HepG2 (cell line): ENCODE results near the gene TLR6. TPM values are rescaled to one million over a fixed set of nuclear protein-coding genes. Genes with fewer than 3 reads are reported as not detected.

ENCODE experiments used
- DPF2 ChIP-seq: sonication (generic); formaldehyde crosslinking; IDR thresholded peaks from 2 replicates; pipeline ENCODE4 v1.4.0; 2020; ENCODE audit warnings: mild to moderate bottlenecking, low read depth, missing genetic modification reagents, borderline replicate concordance
- EP300 ChIP-seq, 3 experiments: sonication (generic) in 1 of 3; formaldehyde crosslinking in 1 of 3; IDR thresholded peaks; 2 replicates each; pipeline versions ENCODE4 v1.5.1 to v1.6.1; 2011 to 2020; ENCODE audit warnings: low read depth in 2 of 3, low read length in 2 of 3, borderline replicate concordance in 1 of 3, improper control_type of control experiment in 1 of 3, mild to moderate bottlenecking in 1 of 3, missing genetic modification reagents in 1 of 3, moderate library complexity in 1 of 3
- FOXA1 ChIP-seq, 2 experiments: fragments of 450-650 bp in 1 of 2; sonication (generic) in 1 of 2; formaldehyde crosslinking in 1 of 2; IDR thresholded peaks; 2 replicates each; pipeline versions ENCODE4 v1.4.0 to v1.6.1; 2016 to 2020; ENCODE audit warnings: missing genetic modification reagents in 1 of 2
- FOXC1 ChIP-seq: sonication (generic); formaldehyde crosslinking; IDR thresholded peaks from 2 replicates; pipeline ENCODE4 v1.8.0; 2022; ENCODE audit warnings: mild to moderate bottlenecking, missing genetic modification reagents, borderline replicate concordance
- FOXJ3 ChIP-seq: sonication (generic); formaldehyde crosslinking; IDR thresholded peaks from 2 replicates; pipeline ENCODE4 v1.4.0; 2020; ENCODE audit warnings: missing genetic modification reagents, mild to moderate bottlenecking, borderline replicate concordance
- GATAD2A ChIP-seq: IDR thresholded peaks from 2 replicates; pipeline ENCODE4 v1.6.1; 2016
- HNF1A ChIP-seq, 2 experiments: sonication (generic) in 1 of 2; formaldehyde crosslinking in 1 of 2; IDR thresholded peaks; 2 replicates each; pipeline versions ENCODE4 v1.4.0 to v1.6.1; 2016 to 2020; ENCODE audit warnings: borderline replicate concordance in 1 of 2, low read depth in 1 of 2, mild to moderate bottlenecking in 1 of 2, missing genetic modification reagents in 1 of 2
- MTF2 ChIP-seq: sonication (generic); formaldehyde crosslinking; IDR thresholded peaks from 2 replicates; pipeline ENCODE4 v1.5.0; 2020; ENCODE audit warnings: missing genetic modification reagents, borderline replicate concordance
- NFRKB ChIP-seq: fragments of 450-650 bp; IDR thresholded peaks from 2 replicates; pipeline ENCODE4 v1.6.1; 2017
- SKI ChIP-seq: fragments of 450-650 bp; IDR thresholded peaks from one replicate; pipeline ENCODE4 v1.6.1; 2018; ENCODE audit warnings: mild to moderate bottlenecking; ENCODE audit not compliant: partially characterized antibody
- SKIL ChIP-seq: sonication (generic); formaldehyde crosslinking; IDR thresholded peaks from 2 replicates; pipeline ENCODE4 v1.8.0; 2022; ENCODE audit warnings: missing genetic modification reagents, mild to moderate bottlenecking, moderate library complexity, borderline replicate concordance
- SOX13 ChIP-seq, 3 experiments: fragments of 450-650 bp in 1 of 3; sonication (generic) in 1 of 3; formaldehyde crosslinking in 1 of 3; IDR thresholded peaks in 2 of 3; conservative IDR thresholded peaks in 1 of 3; 2 replicates each; pipeline versions ENCODE4 v1.5.0 to v1.6.1; 2016 to 2020; ENCODE audit warnings: antibody characterized with exemption in 1 of 3, mild to moderate bottlenecking in 1 of 3, missing compliant biosample characterization in 1 of 3, missing genetic modification reagents in 1 of 3, moderate library complexity in 1 of 3
- SOX5 ChIP-seq: IDR thresholded peaks from 2 replicates; pipeline ENCODE4 v1.6.1; 2016; ENCODE audit warnings: borderline replicate concordance
- SOX6 ChIP-seq, 2 experiments: fragments of 450-650 bp in 1 of 2; sonication (generic) in 1 of 2; formaldehyde crosslinking in 1 of 2; IDR thresholded peaks; 2 replicates each; pipeline versions ENCODE4 v1.4.0 to v1.6.1; 2017 to 2020; ENCODE audit warnings: antibody characterized with exemption in 1 of 2, mild to moderate bottlenecking in 1 of 2, missing genetic modification reagents in 1 of 2
- USF2 ChIP-seq, 2 experiments: sonication (generic) in 1 of 2; formaldehyde crosslinking in 1 of 2; IDR thresholded peaks; 2 replicates each; pipeline versions ENCODE4 v1.5.1 to v1.6.1; 2011 to 2020; ENCODE audit warnings: borderline replicate concordance in 1 of 2, low read depth in 1 of 2, low read length in 1 of 2, mild to moderate bottlenecking in 1 of 2, missing genetic modification reagents in 1 of 2, moderate library complexity in 1 of 2
- ZFP82 ChIP-seq: sonication (generic); formaldehyde crosslinking; IDR thresholded peaks from 2 replicates; pipeline ENCODE4 v1.5.1; 2020; ENCODE audit warnings: mild to moderate bottlenecking, missing genetic modification reagents, borderline replicate concordance
- ZNF264 ChIP-seq: sonication (generic); formaldehyde crosslinking; IDR thresholded peaks from 2 replicates; pipeline ENCODE4 v1.4.0; 2020; ENCODE audit warnings: missing genetic modification reagents
- ZNF446 ChIP-seq: sonication (generic); formaldehyde crosslinking; IDR thresholded peaks from 2 replicates; pipeline ENCODE4 v1.5.0; 2020; ENCODE audit warnings: mild to moderate bottlenecking, missing genetic modification reagents
- ZNF644 ChIP-seq: IDR thresholded peaks from 2 replicates; pipeline ENCODE4 v1.6.1; 2016; ENCODE audit warnings: low read depth
- polyA plus RNA-seq, 8 experiments: library from polyadenylated mRNA; depleted of rRNA in 3 of 8; stranded (reverse) in 7 of 8; unstranded in 1 of 8; fragments of >200 nt; fragmentation: Illumina TruSeq in 4 of 8; extraction: Trizol in 4 of 8; gene quantifications; 2 replicates each; pipeline versions ENCODE4 v1.2.1 to v1.2.3, GENCODE V29; 2011 to 2016; ENCODE audit warnings: low read depth in 4 of 8, missing spikeins in 1 of 8, mixed read lengths in 1 of 8; ENCODE audit not compliant: insufficient read depth in 1 of 8
- total RNA-seq, 5 experiments: library from RNA; depleted of rRNA; stranded (reverse); fragments of >200 nt; fragmentation: Illumina TruSeq; extraction: Trizol; gene quantifications; 2 replicates each; pipeline ENCODE4 v1.2.3, GENCODE V29; 2016; ENCODE audit warnings: low read depth in 1 of 5

TLR6 gene
- total and polyA plus RNA-seq, 2 of the 13 experiments (the other 11 are each of a cell fraction or from before 2014, with no cell fraction given): 0.33 to 0.71 TPM

GRCh38 chr4:38787693-38788092 lies 68.9 kb downstream of the TLR6 start (continued):
- TF ChIP-seq SOX6 (IDR thresholded peaks at IDR 0.05) (no peak), SOX6 (CRISPR knock-in tag; IDR thresholded peaks at IDR 0.05) (peak; percentile 79), GATAD2A (CRISPR knock-in tag) (peak; percentile 68), ZNF446 (CRISPR knock-in tag) (no peak), EP300 (IDR thresholded peaks at IDR 0.05; ENCODE audit: low read depth in 2 of 2, low read length in 2 of 2) (peak in 1 of 2 experiments; percentile 14; a peak in 1 of 4 replicates), EP300 (CRISPR knock-in tag; IDR thresholded peaks at IDR 0.05; ENCODE audit: borderline replicate concordance) (no peak), ZFP82 (no peak), NFRKB (no peak), SOX13 (IDR thresholded peaks at IDR 0.05) (no peak), SOX13 (CRISPR knock-in tag; conservative IDR thresholded peaks at IDR 0.05 in 1 of 2, IDR thresholded peaks at IDR 0.05 in 1 of 2) (peak in 1 of 2 experiments; percentile 72; a peak in 2 of 4 replicates), MTF2 (CRISPR knock-in tag) (no peak), SKIL (CRISPR knock-in tag) (0 out of 2 replicates have a peak, but pooled peaks have one; percentile 17), FOXA1 (IDR thresholded peaks at IDR 0.05) (no peak), FOXA1 (CRISPR knock-in tag; IDR thresholded peaks at IDR 0.05) (peak; percentile 40), SOX5 (CRISPR knock-in tag) (peak; percentile 58; the same call in 1 of the 2 replicates), DPF2 (CRISPR knock-in tag) (no peak), ZNF644 (CRISPR knock-in tag) (0 out of 2 replicates have a peak, but pooled peaks have one; percentile 29), ZNF264 (CRISPR knock-in tag) (no peak), HNF1A (IDR thresholded peaks at IDR 0.05; ENCODE audit: low read depth) (peak; percentile 86), HNF1A (CRISPR knock-in tag; IDR thresholded peaks at IDR 0.05; ENCODE audit: borderline replicate concordance) (peak; percentile 89), SKI (peak; percentile 71), FOXJ3 (CRISPR knock-in tag) (0 out of 2 replicates have a peak, but pooled peaks have one; percentile 45), USF2 (IDR thresholded peaks at IDR 0.05; ENCODE audit: low read depth, low read length) (no peak), USF2 (CRISPR knock-in tag; IDR thresholded peaks at IDR 0.05; ENCODE audit: borderline replicate concordance) (no peak), FOXC1 (CRISPR knock-in tag) (no peak)
